HepG2 (cell line): ENCODE measurements around the gene CPLX1. TPM values are rescaled to one million over a fixed set of nuclear protein-coding genes. Genes with fewer than 3 reads are reported as not detected.
A peak's percentile ranks its signal among the peaks of the same experiment; 100 is the strongest.

Source experiments
- ATAC-seq: fragments of 200-7000 bp; cut with Tn5 transposase; 3 replicates; pipeline ENCODE4 v1.9.1; 2020; ENCODE audit warnings: mild to moderate bottlenecking, moderate library complexity
- BruUV-seq: library from RNA; stranded (reverse); fragments of 400-500 nt; replicated peaks from 2 replicates; lab custom pipeline; 2021; lab: Mats Ljungman, UMichigan
- CTCF ChIA-PET: fragments of 300-600 bp; formaldehyde crosslinking; extraction: SDS; loops from one replicate; lab custom pipeline; 2021; ENCODE audit warnings: low total read pairs, inconsistent platforms, low intra/inter-chr PET ratio; lab: Yijun Ruan, JAX
- POLR2A ChIA-PET: fragments of 350-600 bp; sonication (Branson Sonifier 250); formaldehyde crosslinking; loops from one replicate; lab custom pipeline; 2020; ENCODE audit warnings: antibody characterized with exemption, inconsistent platforms; lab: Yijun Ruan, JAX
- DNase-seq: peaks from one replicate; pipeline ENCODE4 v3.0.0-alpha.2; 2015; ENCODE audit warnings: low spot score
- FAIRE-seq: peaks from 3 replicates; lab custom pipeline; 2011; peaks lifted over from hg19 to GRCh38; lab: Jason Lieb, UNC
- H2AFZ ChIP-seq: one replicate; pipeline ENCODE4 v1.6.1; 2011; ENCODE audit warnings: low read length, inconsistent platforms
- H3K27ac ChIP-seq: fragments of 300-600 bp; 3 replicates; pipeline ENCODE4 v1.8.0; 2011; ENCODE audit warnings: mixed run types, mild to moderate bottlenecking, mixed read lengths, low read length, inconsistent platforms; ENCODE audit not compliant: insufficient read depth; ENCODE audit errors: extremely low read length
- H3K27me3 ChIP-seq, 2 experiments: fragments of 200-600 bp in 1 of 2; 2 replicates in 1 of 2; 3 replicates in 1 of 2; pipeline versions ENCODE4 v1.6.0 to v1.8.0; 2011; ENCODE audit warnings: low read length in 2 of 2, mild to moderate bottlenecking in 2 of 2, moderate library complexity in 2 of 2, inconsistent platforms in 1 of 2; ENCODE audit not compliant: insufficient read depth in 2 of 2, control insufficient read depth in 1 of 2
- H3K36me3 ChIP-seq, 2 experiments: fragments of 200-600 bp in 1 of 2; replicated peaks in 1 of 2; 2 replicates in 1 of 2; 3 replicates in 1 of 2; pipeline versions ENCODE4 v1.5.1 to v1.8.0; 2011; ENCODE audit warnings: low read length in 2 of 2, inconsistent platforms in 1 of 2; ENCODE audit not compliant: insufficient read depth in 2 of 2, control insufficient read depth in 1 of 2
- H3K4me1 ChIP-seq: 2 replicates; pipeline ENCODE4 v1.5.1; 2012; ENCODE audit warnings: low read length, inconsistent platforms; ENCODE audit not compliant: insufficient read depth
- H3K4me2 ChIP-seq: 2 replicates; pipeline ENCODE4 v1.6.0; 2011; ENCODE audit warnings: low read depth, low read length, inconsistent platforms
- H3K4me3 ChIP-seq, 3 experiments: fragments of 200-600 bp in 1 of 3; sonication (generic), shearing (Covaris generic) in 1 of 3; replicated peaks in 1 of 3; 2 replicates each; pipeline ENCODE4 v1.5.1; 2011 to 2016; ENCODE audit warnings: low read length in 3 of 3, inconsistent platforms in 2 of 3, low read depth in 2 of 3, mild to moderate bottlenecking in 2 of 3, control low read depth in 1 of 3, mixed read lengths in 1 of 3; ENCODE audit not compliant: insufficient read depth in 1 of 3
- H3K79me2 ChIP-seq: one replicate; pipeline ENCODE4 v1.6.1; 2011; ENCODE audit warnings: low read length, inconsistent platforms; ENCODE audit not compliant: insufficient read depth
- H3K9ac ChIP-seq: 2 replicates; pipeline ENCODE4 v1.6.0; 2011; ENCODE audit warnings: mild to moderate bottlenecking, low read depth, low read length, inconsistent platforms; ENCODE audit not compliant: insufficient read depth
- H3K9me3 ChIP-seq: 2 replicates; pipeline ENCODE4 v1.5.1; 2012; ENCODE audit warnings: mild to moderate bottlenecking, low read length
- H4K20me1 ChIP-seq: 2 replicates; pipeline ENCODE4 v1.6.0; 2011; ENCODE audit warnings: inconsistent platforms, mild to moderate bottlenecking, low read length, moderate library complexity; ENCODE audit not compliant: insufficient read depth
- EEA1 ChIP-seq: sonication (generic); formaldehyde crosslinking; IDR thresholded peaks from 2 replicates; pipeline ENCODE4 v1.5.1; 2020; ENCODE audit warnings: mild to moderate bottlenecking, missing genetic modification reagents, borderline replicate concordance
- GABPB1 ChIP-seq: IDR thresholded peaks from 2 replicates; pipeline ENCODE4 v1.6.1; 2016; ENCODE audit warnings: mild to moderate bottlenecking, missing genetic modification reagents, moderate library complexity, missing compliant biosample characterization
- JUND ChIP-seq: sonication (generic); formaldehyde crosslinking; IDR thresholded peaks from 2 replicates; pipeline ENCODE4 v1.8.0; 2022; ENCODE audit warnings: mild to moderate bottlenecking, missing genetic modification reagents
- NR2F1 ChIP-seq, 2 experiments: fragments of 450-650 bp in 1 of 2; formaldehyde crosslinking in 1 of 2; IDR thresholded peaks; 2 replicates each; pipeline versions ENCODE4 v1.5.0 to v1.6.1; 2016 to 2020; ENCODE audit warnings: mild to moderate bottlenecking in 1 of 2, missing compliant biosample characterization in 1 of 2, missing genetic modification reagents in 1 of 2, moderate library complexity in 1 of 2
- NR2F6 ChIP-seq, 2 experiments: IDR thresholded peaks; 2 replicates each; pipeline ENCODE4 v1.6.1; 2016; ENCODE audit warnings: antibody characterized with exemption in 1 of 2, mild to moderate bottlenecking in 1 of 2
- RARA ChIP-seq: IDR thresholded peaks from 2 replicates; pipeline ENCODE4 v1.6.1; 2016; ENCODE audit warnings: missing genetic modification reagents, missing compliant biosample characterization
- ZNF329 ChIP-seq: sonication (generic); formaldehyde crosslinking; IDR thresholded peaks from 2 replicates; pipeline ENCODE4 v1.9.0; 2021; ENCODE audit warnings: low read depth, mild to moderate bottlenecking, missing genetic modification reagents
- ZNF335 ChIP-seq: sonication (generic); formaldehyde crosslinking; IDR thresholded peaks from 2 replicates; pipeline ENCODE4 v1.4.0; 2020; ENCODE audit warnings: missing genetic modification reagents
- WGBS: methylation state at CpG from one replicate; pipeline ENCODE4 v1.1.6; 2017; ENCODE audit warnings: low lambda C conversion rate; 5-methylcytosine and 5-hydroxymethylcytosine counted together
- in situ Hi-C: cut with HindIII; loops from 2 replicates; pipeline ENCODE4 v1.10.0; 2017; ENCODE audit warnings: low pct_unique_long_range_greater_than_20kb; ENCODE audit not compliant: extremely low pct_ligation_motif_present
- intact Hi-C: fragments of 100-400 bp; cut with micrococcal nuclease; formaldehyde crosslinking; loops from one replicate; pipeline ENCODE4 v1.10.0; 2022; ENCODE audit not compliant: unreplicated experiment
- polyA plus RNA-seq, 8 experiments: library from polyadenylated mRNA; depleted of rRNA in 3 of 8; stranded (reverse) in 7 of 8; unstranded in 1 of 8; fragments of >200 nt; fragmentation: Illumina TruSeq in 4 of 8; extraction: Trizol in 4 of 8; gene quantifications; 2 replicates each; pipeline versions ENCODE4 v1.2.1 to v1.2.3, GENCODE V29; 2011 to 2016; ENCODE audit warnings: low read depth in 4 of 8, missing spikeins in 1 of 8, mixed read lengths in 1 of 8; ENCODE audit not compliant: insufficient read depth in 1 of 8
- total RNA-seq, 5 experiments: library from RNA; depleted of rRNA; stranded (reverse); fragments of >200 nt; fragmentation: Illumina TruSeq; extraction: Trizol; gene quantifications; 2 replicates each; pipeline ENCODE4 v1.2.3, GENCODE V29; 2016; ENCODE audit warnings: low read depth in 1 of 5
- TF ChIP-seq, protein P1 (sequence below): fragments of 450-650 bp; IDR thresholded peaks from 2 replicates; pipeline ENCODE4 v1.6.1; 2016
- TF ChIP-seq, protein P2 (sequence below): sonication (generic); formaldehyde crosslinking; IDR thresholded peaks from 2 replicates; pipeline ENCODE4 v1.8.0; 2022; ENCODE audit warnings: mild to moderate bottlenecking, missing genetic modification reagents; ENCODE audit not compliant: insufficient replicate concordance
- TF ChIP-seq, protein P3 (sequence below): sonication (generic); formaldehyde crosslinking; IDR thresholded peaks from 2 replicates; pipeline ENCODE4 v1.8.1; 2022; ENCODE audit warnings: low read depth, mild to moderate bottlenecking, missing genetic modification reagents
- TF ChIP-seq, protein P4 (sequence below): sonication (generic); formaldehyde crosslinking; IDR thresholded peaks from 2 replicates; pipeline ENCODE4 v1.4.0; 2020; ENCODE audit warnings: missing genetic modification reagents

CPLX1 gene
- total and polyA plus RNA-seq, 2 of the 13 experiments (the other 11 are each of a cell fraction or from before 2014, with no cell fraction given), result 0.18 TPM

DNA sequence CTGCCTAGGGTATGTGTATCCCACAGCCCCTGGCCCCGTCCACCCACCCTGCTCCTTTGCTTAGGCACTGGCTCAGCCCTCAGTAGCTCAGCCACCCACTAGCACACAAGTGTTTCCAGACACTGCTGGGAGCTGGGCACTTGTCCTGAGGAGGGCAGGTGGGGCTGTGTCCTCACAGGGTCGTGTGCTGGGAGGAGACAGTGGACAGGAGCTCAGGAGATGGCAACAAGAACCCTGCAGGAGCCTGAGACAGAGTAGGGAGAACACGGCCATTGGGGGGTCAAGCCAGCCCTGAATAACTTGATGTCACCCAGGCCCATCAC is 5.5 kb upstream of the CPLX1 start (continued):
- TF ChIP-seq, protein P1, sequence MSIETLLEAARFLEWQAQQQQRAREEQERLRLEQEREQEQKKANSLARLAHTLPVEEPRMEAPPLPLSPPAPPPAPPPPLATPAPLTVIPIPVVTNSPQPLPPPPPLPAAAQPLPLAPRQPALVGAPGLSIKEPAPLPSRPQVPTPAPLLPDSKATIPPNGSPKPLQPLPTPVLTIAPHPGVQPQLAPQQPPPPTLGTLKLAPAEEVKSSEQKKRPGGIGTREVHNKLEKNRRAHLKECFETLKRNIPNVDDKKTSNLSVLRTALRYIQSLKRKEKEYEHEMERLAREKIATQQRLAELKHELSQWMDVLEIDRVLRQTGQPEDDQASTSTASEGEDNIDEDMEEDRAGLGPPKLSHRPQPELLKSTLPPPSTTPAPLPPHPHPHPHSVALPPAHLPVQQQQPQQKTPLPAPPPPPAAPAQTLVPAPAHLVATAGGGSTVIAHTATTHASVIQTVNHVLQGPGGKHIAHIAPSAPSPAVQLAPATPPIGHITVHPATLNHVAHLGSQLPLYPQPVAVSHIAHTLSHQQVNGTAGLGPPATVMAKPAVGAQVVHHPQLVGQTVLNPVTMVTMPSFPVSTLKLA, result no peak
- TF ChIP-seq, all 625 proteins: peak for 0

DNA sequence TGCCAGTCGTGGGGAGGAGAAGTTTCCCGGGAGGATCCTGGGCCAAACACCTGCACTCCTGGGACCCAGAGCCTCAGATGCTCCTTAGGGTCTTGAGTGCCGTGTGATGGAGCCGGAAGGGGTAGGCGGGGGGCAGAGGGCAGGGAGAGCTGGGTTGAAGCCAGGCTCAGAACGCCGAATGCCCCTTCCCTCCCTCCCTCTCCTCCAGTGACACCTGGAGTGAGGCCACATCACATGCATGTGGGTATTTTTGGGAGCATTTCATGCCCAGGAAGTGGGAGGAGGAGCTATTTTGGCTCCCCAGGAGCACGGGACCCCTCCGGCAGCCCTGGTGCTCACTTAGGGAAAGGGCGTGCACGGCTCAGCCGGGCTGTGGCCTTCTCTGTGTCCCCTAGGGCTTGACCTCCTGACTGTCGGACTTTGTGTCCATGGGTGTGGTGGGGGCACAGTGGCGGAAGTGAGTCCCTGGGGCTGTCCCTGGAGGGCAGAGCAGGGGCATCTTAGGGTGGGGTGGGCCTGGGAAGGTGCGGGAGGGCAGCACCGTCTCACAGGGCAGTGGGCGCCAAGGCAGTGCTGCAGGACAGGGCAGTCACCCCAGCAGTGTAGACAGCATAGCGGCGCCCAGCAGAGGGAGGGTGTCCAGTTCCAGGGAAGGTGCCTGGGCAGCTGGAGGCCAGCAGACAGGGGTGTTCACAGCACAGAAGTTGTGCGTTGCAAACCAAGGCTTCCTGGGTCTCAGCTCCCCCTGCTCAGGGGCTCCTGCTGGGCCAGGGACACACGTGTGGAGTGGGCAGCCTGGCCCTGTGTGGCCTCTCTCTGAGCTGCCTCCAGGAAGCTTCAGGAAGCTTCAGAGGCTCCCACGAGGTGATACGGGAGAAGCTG is 4.9 kb upstream of the CPLX1 start:
- ATAC-seq (peak; percentile 9; the same call in 1 of the 3 replicates), DNase-seq (no peak), FAIRE-seq (no peak)
- no peaks in the 10 kb centered on the region for H3K9me3 ChIP-seq
- H4K20me1 ChIP-seq, result peaks cover 7% of the 10 kb centered on the region; the same call in 1 of the 2 replicates
- H3K4me1 ChIP-seq, result peaks cover 19% of the 10 kb centered on the region
- ChIA-PET CTCF (no interaction called here), POLR2A (no interaction called here)
- intact Hi-C loops, result no loop called here
- in situ Hi-C loops, result no loop called here
- H3K36me3 ChIP-seq, result no peaks in the 10 kb centered on the region
- WGBS, result 19% methylated on average over 11 of the region's 23 CpGs
- H3K27ac ChIP-seq, result no peak overlapping the region
- H3K9ac ChIP-seq, result no peak overlapping the region
- H2AFZ ChIP-seq, result no peak overlapping the region
- BruUV-seq, result no TSS peak
- no peak overlapping the region for H3K4me3 ChIP-seq
- peaks cover 38 to 88% of the 10 kb centered on the region in 2 experiments for H3K27me3 ChIP-seq
- H3K79me2 ChIP-seq, result no peaks in the 10 kb centered on the region
- no peak overlapping the region for H3K4me2 ChIP-seq
- TF ChIP-seq ZNF329 (CRISPR knock-in tag) (no peak), NR2F1 (CRISPR knock-in tag; IDR thresholded peaks at IDR 0.05) (no peak), JUND (no peak), NR2F6 (IDR thresholded peaks at IDR 0.05) (no peak), NR2F6 (CRISPR knock-in tag; IDR thresholded peaks at IDR 0.05) (peak; percentile 36; the same call in 1 of the 2 replicates), EEA1 (CRISPR knock-in tag) (no peak), GABPB1 (CRISPR knock-in tag) (0 out of 2 replicates have a peak, but pooled peaks have one; percentile 25), RARA (CRISPR knock-in tag) (peak; percentile 37; the same call in 1 of the 2 replicates), ZNF335 (CRISPR knock-in tag) (no peak)
- TF ChIP-seq, protein P2, sequence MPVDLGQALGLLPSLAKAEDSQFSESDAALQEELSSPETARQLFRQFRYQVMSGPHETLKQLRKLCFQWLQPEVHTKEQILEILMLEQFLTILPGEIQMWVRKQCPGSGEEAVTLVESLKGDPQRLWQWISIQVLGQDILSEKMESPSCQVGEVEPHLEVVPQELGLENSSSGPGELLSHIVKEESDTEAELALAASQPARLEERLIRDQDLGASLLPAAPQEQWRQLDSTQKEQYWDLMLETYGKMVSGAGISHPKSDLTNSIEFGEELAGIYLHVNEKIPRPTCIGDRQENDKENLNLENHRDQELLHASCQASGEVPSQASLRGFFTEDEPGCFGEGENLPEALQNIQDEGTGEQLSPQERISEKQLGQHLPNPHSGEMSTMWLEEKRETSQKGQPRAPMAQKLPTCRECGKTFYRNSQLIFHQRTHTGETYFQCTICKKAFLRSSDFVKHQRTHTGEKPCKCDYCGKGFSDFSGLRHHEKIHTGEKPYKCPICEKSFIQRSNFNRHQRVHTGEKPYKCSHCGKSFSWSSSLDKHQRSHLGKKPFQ (CRISPR knock-in tag), result no peak
- TF ChIP-seq, protein P3, sequence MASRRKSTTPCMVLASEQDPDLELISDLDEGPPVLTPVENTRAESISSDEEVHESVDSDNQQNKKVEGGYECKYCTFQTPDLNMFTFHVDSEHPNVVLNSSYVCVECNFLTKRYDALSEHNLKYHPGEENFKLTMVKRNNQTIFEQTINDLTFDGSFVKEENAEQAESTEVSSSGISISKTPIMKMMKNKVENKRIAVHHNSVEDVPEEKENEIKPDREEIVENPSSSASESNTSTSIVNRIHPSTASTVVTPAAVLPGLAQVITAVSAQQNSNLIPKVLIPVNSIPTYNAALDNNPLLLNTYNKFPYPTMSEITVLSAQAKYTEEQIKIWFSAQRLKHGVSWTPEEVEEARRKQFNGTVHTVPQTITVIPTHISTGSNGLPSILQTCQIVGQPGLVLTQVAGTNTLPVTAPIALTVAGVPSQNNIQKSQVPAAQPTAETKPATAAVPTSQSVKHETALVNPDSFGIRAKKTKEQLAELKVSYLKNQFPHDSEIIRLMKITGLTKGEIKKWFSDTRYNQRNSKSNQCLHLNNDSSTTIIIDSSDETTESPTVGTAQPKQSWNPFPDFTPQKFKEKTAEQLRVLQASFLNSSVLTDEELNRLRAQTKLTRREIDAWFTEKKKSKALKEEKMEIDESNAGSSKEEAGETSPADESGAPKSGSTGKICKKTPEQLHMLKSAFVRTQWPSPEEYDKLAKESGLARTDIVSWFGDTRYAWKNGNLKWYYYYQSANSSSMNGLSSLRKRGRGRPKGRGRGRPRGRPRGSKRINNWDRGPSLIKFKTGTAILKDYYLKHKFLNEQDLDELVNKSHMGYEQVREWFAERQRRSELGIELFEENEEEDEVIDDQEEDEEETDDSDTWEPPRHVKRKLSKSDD, result no peak
- TF ChIP-seq, protein P4, sequence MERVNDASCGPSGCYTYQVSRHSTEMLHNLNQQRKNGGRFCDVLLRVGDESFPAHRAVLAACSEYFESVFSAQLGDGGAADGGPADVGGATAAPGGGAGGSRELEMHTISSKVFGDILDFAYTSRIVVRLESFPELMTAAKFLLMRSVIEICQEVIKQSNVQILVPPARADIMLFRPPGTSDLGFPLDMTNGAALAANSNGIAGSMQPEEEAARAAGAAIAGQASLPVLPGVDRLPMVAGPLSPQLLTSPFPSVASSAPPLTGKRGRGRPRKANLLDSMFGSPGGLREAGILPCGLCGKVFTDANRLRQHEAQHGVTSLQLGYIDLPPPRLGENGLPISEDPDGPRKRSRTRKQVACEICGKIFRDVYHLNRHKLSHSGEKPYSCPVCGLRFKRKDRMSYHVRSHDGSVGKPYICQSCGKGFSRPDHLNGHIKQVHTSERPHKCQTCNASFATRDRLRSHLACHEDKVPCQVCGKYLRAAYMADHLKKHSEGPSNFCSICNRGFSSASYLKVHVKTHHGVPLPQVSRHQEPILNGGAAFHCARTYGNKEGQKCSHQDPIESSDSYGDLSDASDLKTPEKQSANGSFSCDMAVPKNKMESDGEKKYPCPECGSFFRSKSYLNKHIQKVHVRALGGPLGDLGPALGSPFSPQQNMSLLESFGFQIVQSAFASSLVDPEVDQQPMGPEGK (CRISPR knock-in tag), result peak; percentile 51; the same call in 1 of the 2 replicates
